Fibroblast of peridontal ligament (primary cell): ENCODE results near the gene DOCK3.
"Not testable (repeated sequence)": the region's sequence is repeated elsewhere in the genome, so short reads cannot be mapped to it uniquely, and the experiment has no call there.

Experiments used
- DNase-seq: peaks from one replicate; pipeline ENCODE4 v3.0.0-alpha.2; 2010; ENCODE audit errors: extremely low read depth

DOCK3 gene

DNA sequence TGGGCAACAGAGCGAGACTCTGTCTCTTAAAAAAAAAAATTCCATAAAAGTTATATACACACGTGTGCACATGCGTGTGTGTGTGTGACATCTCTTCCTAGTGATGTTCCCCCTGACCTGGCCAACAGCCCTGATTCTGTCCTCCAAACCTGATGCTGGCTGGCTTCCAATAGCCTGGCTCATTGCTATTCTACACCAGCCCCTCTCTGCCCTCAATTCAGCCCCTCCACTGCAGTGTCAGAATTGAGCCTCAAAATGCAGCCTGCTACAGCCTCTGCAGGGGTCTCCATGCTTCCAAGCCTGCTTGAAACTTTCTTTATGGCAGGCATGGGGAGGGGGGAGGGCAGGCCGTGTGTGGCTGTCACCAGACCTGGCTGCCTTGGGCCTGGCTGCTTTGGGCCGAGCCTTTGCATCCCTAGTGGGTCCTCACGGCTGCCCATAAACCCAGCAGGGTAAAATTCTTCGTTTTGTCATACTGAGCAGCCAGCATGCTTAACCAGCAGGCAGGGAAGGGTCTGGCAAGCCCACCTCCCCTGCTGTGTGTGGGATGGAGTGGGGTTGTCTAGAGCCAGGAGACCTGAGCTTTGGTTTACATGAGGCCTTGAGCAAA lies 22.7 kb upstream of the DOCK3 start:
- no peak for DNase-seq

GRCh38 chr3:50652709-50653108 lies 22.0 kb upstream of the DOCK3 start:
- no peak for DNase-seq

- no peak for DNase-seq
These were observed 20.7 kb upstream of the DOCK3 start for GRCh38 chr3:50653937-50654595.

DNA sequence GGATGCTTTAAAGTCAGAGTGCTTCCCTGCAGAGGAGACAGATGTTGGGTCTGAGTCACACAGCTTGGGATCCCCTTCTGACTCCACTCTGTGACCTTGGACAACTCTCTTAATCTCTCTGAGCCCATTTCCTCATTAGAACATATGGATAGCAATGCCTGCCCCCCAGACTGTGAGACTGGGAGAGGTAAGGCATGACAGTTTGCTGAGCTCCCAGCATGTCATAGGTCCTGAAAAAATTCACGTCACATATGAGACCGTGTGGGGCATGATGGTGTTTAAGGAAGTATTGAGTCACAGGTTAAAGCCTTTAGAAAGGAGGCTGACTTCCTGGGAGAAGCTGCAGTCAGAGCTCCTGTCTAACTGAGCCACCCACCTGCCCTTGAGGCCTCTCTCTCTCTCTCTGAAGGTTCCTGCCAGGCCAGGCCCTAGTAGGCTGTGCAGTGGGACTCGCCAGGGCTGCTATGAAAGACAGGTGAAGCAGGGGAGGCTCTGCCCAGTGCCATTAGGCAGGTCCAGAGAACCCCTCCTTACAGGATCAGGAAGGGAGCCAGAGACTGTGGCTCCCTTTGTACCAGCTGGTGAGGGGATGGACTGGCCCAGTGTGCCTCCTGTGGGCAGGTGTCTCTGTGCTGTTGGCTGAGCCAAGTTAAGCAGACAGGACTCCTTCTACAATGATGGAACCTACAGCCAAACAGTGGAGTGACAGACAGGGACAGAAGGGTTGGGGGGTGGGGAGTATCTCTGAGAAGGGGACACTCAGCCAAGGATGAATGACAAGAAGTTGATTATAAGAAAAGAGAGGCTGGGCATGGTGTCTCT lies 19.5 kb upstream of the DOCK3 start:
- no peak for DNase-seq

DNA sequence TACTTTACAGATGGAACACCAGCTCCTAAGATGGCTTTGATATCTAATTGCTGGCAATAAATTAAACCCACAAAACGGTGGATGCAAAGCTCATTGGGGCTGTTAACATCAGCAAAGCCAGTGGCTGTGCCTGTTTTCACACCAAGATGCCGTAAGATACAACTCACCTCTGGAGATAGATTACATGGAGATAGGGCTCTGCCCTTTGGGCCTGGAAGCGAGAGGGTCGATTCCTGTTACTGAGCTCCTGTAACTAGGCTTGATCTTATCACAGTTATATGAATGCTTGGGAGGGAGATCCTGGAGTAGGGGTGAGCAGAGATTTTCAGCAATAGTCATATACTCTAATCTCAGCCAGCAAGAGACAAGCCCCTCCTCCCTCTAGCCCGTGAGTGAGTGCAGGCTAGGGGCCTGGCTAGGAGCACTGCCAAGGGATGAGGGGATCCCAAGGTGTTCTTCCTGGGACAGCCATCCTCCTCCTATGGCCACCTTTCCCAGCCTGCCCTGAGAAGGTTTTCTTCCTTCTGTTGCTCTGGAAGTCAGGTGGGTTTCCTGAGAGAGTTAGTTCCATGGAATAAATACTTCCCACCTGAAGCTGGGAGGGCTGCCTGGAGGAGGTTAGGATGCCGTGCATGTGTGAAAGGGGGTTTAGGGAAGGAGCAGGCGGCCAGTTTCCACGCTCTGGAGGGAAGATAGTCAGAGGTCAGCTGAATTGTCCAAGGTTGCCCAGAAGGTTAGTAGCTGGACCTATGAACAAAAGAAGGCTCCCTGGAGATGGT lies 18.1 kb upstream of the DOCK3 start:
- no peak for DNase-seq

GRCh38 chr3:50657407-50657806 lies 17.3 kb upstream of the DOCK3 start:
- DNase-seq = no peak

GRCh38 chr3:50657816-50658215 lies 16.9 kb upstream of the DOCK3 start:
- no peak for DNase-seq

DNA sequence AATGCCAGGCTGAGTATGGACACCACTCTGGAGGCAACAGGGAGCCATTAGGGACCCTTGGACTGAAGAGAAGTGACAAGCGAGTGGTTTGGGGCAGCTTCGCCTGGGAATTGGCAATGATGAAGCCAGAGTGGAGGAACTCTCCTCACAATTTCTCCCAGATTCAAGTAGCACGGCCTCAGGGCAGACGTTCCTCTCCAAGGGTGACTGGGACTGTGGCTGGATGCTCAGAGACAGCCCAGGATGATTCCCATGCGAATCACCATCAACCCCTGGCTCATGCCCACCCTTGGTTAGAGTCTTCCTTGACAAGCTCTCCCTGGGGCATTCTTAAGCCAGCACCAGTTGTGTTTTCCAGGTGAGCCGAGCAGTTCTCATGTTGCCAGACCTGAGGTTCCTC lies 16.3 kb upstream of the DOCK3 start:
- no peak for DNase-seq

- DNase-seq = no peak
These were observed 15.9 kb upstream of the DOCK3 start for GRCh38 chr3:50658831-50659230.

GRCh38 chr3:50660386-50660785 lies 14.3 kb upstream of the DOCK3 start:
- DNase-seq = no peak

DNA sequence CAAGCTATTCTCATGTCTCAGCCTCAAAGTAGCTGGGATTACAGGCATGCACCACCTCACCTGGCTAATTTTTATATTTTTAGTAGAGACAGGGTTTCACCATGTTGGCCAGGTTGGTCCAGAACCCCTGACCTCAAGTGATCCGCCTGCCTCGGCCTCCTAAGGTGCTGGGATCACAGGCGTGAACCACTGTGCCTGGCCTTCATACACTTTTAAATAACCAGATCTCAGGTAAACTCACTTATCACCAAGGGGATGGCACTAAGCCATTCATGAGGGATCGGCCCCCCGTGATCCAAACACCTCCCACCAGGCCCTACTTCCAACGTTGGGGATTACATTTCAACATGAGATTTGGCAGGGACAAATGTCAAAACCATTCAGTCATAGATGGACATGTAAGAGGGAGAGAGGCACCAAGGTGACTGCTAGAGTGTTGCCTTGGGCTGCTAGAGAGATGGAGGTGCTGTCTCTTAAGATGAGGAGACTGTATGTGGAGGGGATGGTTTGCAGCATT lies 13.3 kb upstream of the DOCK3 start:
- no peak for DNase-seq

GRCh38 chr3:50662408-50662807 lies 12.3 kb upstream of the DOCK3 start:
- DNase-seq = no peak

GRCh38 chr3:50665081-50665840 lies 9.5 kb upstream of the DOCK3 start:
- DNase-seq = no peak

DNA sequence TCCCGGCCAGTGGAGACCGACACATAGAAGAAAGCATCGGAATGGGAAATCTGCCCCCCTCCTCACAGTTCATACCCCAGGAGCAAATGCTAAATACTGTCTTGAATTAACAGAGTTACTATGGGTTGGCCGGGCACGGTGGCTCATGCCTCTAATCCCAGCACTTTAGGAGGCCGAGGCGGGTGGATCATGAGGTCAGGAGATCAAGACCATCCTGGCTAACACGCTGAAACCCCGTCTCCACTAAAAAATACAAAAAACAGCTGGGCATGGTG lies 8.9 kb upstream of the DOCK3 start:
- DNase-seq = not testable (repeated sequence)

DNA sequence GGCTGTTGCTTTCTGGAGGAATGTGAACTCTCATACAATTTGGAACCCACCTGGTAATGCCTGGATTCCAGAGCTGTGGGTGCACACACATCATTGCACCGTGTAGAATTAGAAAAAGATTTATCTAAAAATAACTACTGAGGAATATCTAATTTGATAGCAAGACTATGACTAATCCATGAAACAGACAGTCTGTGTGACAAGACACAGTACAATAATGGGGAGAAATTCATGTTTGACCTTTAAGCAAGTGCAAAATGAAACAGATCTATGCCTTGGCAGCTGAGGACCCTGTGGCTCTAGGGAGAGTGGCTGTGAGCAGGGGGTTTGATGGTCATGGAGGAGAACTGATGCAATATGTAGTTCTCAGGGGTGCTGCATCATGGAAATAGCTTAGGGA lies 7.9 kb upstream of the DOCK3 start:
- no peak for DNase-seq

DNA sequence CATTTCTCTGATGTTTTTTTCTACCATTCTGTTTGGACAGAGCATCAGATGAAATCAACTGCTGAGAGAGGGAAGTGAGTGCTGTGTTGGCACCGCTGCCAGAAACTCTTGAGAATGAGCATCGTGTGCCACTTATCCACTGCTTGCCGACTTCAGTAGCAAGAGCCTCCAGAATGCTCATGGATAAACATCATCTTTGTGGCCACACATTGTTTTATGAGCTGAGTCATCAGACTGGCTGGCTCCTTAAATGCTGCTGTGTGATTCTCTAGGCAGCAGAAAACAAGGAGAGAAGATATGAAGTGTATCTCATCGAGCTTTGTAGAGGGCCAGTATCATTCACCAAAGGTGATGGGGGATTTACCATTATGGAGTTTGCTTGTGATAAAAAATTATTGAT lies 3.4 kb upstream of the DOCK3 start:
- peak; percentile 83 for DNase-seq

- DNase-seq = no peak
These were observed 2.1 kb upstream of the DOCK3 start for GRCh38 chr3:50672656-50673055.

DNA sequence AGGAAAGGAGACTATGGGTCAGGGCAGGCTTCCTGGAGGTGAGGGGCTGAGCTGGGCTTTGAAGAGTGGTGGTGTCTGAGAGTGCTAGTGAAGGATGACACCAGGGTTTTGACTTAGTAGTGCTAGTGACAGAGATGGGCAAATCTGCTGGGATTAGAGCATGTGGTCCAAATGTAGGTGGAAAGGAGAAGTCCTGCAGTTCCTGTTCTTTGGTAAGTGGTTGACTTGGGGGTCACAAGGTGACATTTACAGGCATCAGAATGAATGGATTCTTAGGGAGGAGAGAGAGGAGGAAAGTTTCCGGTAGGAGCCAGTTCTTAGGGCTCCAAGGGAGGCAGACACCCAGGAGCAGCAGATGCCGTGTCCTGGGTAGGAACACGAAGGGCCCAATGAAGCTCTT lies 796 bp upstream of the DOCK3 start:
- DNase-seq = no peak

GRCh38 chr3:50675179-50676030 lies 678 bp downstream of the DOCK3 start:
- no peak for DNase-seq

DNA sequence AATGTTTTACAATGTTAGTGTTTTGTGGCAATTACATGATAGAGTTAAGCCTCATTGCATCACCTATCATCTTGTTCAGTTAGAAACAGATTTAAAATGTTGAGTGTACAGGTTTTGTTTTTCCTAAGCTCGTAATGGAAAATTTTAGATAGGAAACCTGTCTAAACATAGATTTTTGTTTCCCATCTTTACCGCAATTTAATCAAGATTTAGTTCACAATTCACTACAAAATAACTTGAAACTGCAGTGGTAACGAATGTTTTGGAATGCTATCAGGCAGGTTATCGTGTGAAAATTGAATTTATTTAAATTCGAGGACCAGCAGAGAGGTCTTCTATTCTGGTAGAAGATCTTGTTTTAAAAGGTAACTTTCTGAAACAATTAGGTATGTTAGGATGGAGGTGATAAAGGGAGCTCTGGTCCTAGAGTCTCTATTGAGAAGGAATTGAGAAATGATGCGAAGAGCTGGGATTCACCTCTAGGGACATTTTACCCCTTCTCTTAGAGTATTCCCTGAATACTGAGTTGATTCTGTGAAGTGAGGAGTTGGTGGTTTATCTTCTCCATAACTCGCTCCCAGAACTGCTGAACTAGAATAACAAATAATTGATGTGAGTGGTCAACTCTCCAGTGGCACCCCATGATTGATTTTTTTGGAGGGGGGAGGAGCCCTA lies 1.4 kb downstream of the DOCK3 start:
- no peak for DNase-seq
